AG04449 (cell line): ENCODE measurements around the gene AAK1.

Source experiments
- CTCF ChIA-PET: fragments of 350-600 bp; formaldehyde crosslinking; extraction: SDS; loops from one replicate; lab custom pipeline; 2021; ENCODE audit warnings: antibody characterized with exemption; lab: Yijun Ruan, JAX
- POLR2A ChIA-PET: fragments of 400-600, 350-600 bp; formaldehyde crosslinking; extraction: SDS; loops from one replicate; lab custom pipeline; 2020; ENCODE audit warnings: antibody characterized with exemption, inconsistent platforms; lab: Yijun Ruan, JAX
- DNase-seq: peaks from one replicate; pipeline ENCODE4 v3.0.0-alpha.2; 2010; ENCODE audit warnings: low read depth, low spot score
- H3K4me3 ChIP-seq: 2 replicates; pipeline ENCODE4 v1.5.1; 2011; ENCODE audit warnings: low read depth, mild to moderate bottlenecking, control low read depth, low read length
- CTCF ChIP-seq: IDR thresholded peaks from one replicate; pipeline ENCODE4 v1.5.1; 2011; ENCODE audit warnings: mild to moderate bottlenecking, moderate library complexity, low read length, control low read depth, inconsistent platforms; ENCODE audit not compliant: insufficient read depth; ENCODE audit errors: missing control alignments

Gene AAK1

GRCh38 chr2:69588403-69588802 is 55.1 kb downstream of the AAK1 start:
- DNase-seq: no peak
- no peak for TF ChIP-seq CTCF
- ChIA-PET POLR2A (no interaction called here), CTCF (interaction anchor here (1.1 to 4.1 kb wide), 3 partner anchors 15 to 136 kb away, joined by 3 to 16 read pairs (median 4); no protein-coding TSS in a partner anchor)
- no peak overlapping the region for H3K4me3 ChIP-seq

GRCh38 chr2:69585855-69586555 is 57.5 kb downstream of the AAK1 start:
- no peak for DNase-seq
- POLR2A ChIA-PET: no interaction called here
- TF ChIP-seq CTCF: no peak
- H3K4me3 ChIP-seq: no peak overlapping the region
- CTCF ChIA-PET: interaction anchor here (0.8 to 4.1 kb wide), 5 partner anchors 10 to 81 kb away, joined by 3 to 16 read pairs (median 3); no protein-coding TSS in a partner anchor

- ChIA-PET CTCF (interaction anchor here (0.7 to 1.4 kb wide), 4 partner anchors 16 to 206 kb away, joined by 3 to 4 read pairs (median 4); no protein-coding TSS in a partner anchor), POLR2A (no interaction called here)
- no peak overlapping the region for H3K4me3 ChIP-seq
- no peak for TF ChIP-seq CTCF
- DNase-seq: no peak
Observed at GRCh38 chr2:69584127-69584889, 59.2 kb downstream of the AAK1 start.

GRCh38 chr2:69583321-69583833 is 60.2 kb downstream of the AAK1 start:
- DNase-seq: no peak
- CTCF ChIA-PET: interaction anchor here (1.3 to 1.6 kb wide), 4 partner anchors 11 to 22 kb away, joined by 3 to 5 read pairs (median 4); no protein-coding TSS in a partner anchor
- POLR2A ChIA-PET: no interaction called here
- no peak overlapping the region for H3K4me3 ChIP-seq
- no peak for TF ChIP-seq CTCF

- ChIA-PET CTCF (interaction anchor here (0.7 to 1.8 kb wide), 6 partner anchors 11 to 134 kb away, joined by 3 to 8 read pairs (median 4); no protein-coding TSS in a partner anchor), POLR2A (interaction anchor here (0.7 kb wide), 1 partner anchor 114 kb away, joined by 5 read pairs; no protein-coding TSS in a partner anchor)
- no peak for TF ChIP-seq CTCF
- DNase-seq: no peak
- H3K4me3 ChIP-seq: no peak overlapping the region
Observed at GRCh38 chr2:69582582-69583176, 60.9 kb downstream of the AAK1 start.
